Keratinocyte (primary cell): ENCODE results near the gene PRR22. TPM values are rescaled to one million over a fixed set of nuclear protein-coding genes. Genes with fewer than 3 reads are reported as not detected.

Experiments
- DNase-seq: peaks from one replicate; pipeline ENCODE4 v3.0.0-alpha.2; 2011; ENCODE audit warnings: low read depth, missing footprints, low spot score
- FAIRE-seq: peaks from 2 replicates; lab custom pipeline; 2011; peaks lifted over from hg19 to GRCh38; lab: Jason Lieb, UNC
- H2AFZ ChIP-seq: 2 replicates; pipeline ENCODE4 v1.6.0; 2012; ENCODE audit warnings: low read length, control low read depth, inconsistent platforms; ENCODE audit not compliant: control insufficient read depth
- H3K27ac ChIP-seq: 2 replicates; pipeline ENCODE4 v1.5.1; 2011; ENCODE audit warnings: low read length; ENCODE audit not compliant: control insufficient read depth, insufficient read depth
- H3K27me3 ChIP-seq: 3 replicates; pipeline ENCODE4 v1.6.0; 2011; ENCODE audit warnings: low read length; ENCODE audit not compliant: control insufficient read depth, insufficient read depth; ENCODE audit errors: extremely low read depth
- H3K36me3 ChIP-seq, 2 experiments: 2 replicates in 1 of 2; 3 replicates in 1 of 2; pipeline ENCODE4 v1.5.1; 2011; ENCODE audit warnings: low read length in 2 of 2, mild to moderate bottlenecking in 1 of 2; ENCODE audit not compliant: control insufficient read depth in 2 of 2, insufficient read depth in 2 of 2; ENCODE audit errors: extremely low read depth in 1 of 2
- H3K4me1 ChIP-seq: 3 replicates; pipeline ENCODE4 v1.5.1; 2011; ENCODE audit warnings: low read length; ENCODE audit not compliant: control insufficient read depth, insufficient read depth; ENCODE audit errors: extremely low read depth
- H3K4me2 ChIP-seq: 3 replicates; pipeline ENCODE4 v1.6.0; 2011; ENCODE audit warnings: low read depth, low read length; ENCODE audit not compliant: control insufficient read depth, insufficient read depth; ENCODE audit errors: extremely low read depth
- H3K4me3 ChIP-seq, 3 experiments: fragments of 200-600 bp in 1 of 3; sonication (generic) in 1 of 3; 2 replicates in 2 of 3; 3 replicates in 1 of 3; pipeline ENCODE4 v1.5.1; 2011 to 2016; ENCODE audit warnings: low read length in 3 of 3, mild to moderate bottlenecking in 3 of 3, control low read depth in 2 of 3, inconsistent platforms in 1 of 3, low read depth in 1 of 3, mixed read lengths in 1 of 3, mixed run types in 1 of 3, moderate library complexity in 1 of 3; ENCODE audit not compliant: control insufficient read depth in 2 of 3, insufficient read depth in 2 of 3; ENCODE audit errors: extremely low read depth in 1 of 3
- H3K79me2 ChIP-seq: 2 replicates; pipeline ENCODE4 v1.6.0; 2012; ENCODE audit warnings: low read length; ENCODE audit not compliant: control insufficient read depth, insufficient read depth
- H3K9ac ChIP-seq: 3 replicates; pipeline ENCODE4 v1.6.0; 2011; ENCODE audit warnings: low read length; ENCODE audit not compliant: control insufficient read depth, insufficient read depth; ENCODE audit errors: extremely low read depth
- H3K9me1 ChIP-seq: 3 replicates; pipeline ENCODE4 v1.6.0; 2011; ENCODE audit warnings: low read length; ENCODE audit not compliant: control insufficient read depth, insufficient read depth; ENCODE audit errors: extremely low read depth
- H3K9me3 ChIP-seq: 2 replicates; pipeline ENCODE4 v1.5.1; 2012; ENCODE audit warnings: low read depth, low read length; ENCODE audit not compliant: control insufficient read depth
- H4K20me1 ChIP-seq: 3 replicates; pipeline ENCODE4 v1.6.0; 2011; ENCODE audit warnings: low read length; ENCODE audit not compliant: control insufficient read depth, insufficient read depth; ENCODE audit errors: extremely low read depth
- EZH2 ChIP-seq: IDR thresholded peaks from one replicate; pipeline ENCODE4 v1.6.1; 2012; ENCODE audit warnings: inconsistent platforms, mild to moderate bottlenecking, low read length, moderate library complexity
- dilution Hi-C: fragments of 300-500 bp; cut with MboI; formaldehyde crosslinking; loops from one replicate; pipeline ENCODE4 v1.7.0; 2020; ENCODE audit warnings: low sequenced_read_pairs; ENCODE audit not compliant: extremely low pct_ligation_motif_present
- polyA plus RNA-seq, 5 experiments: library from polyadenylated mRNA; depleted of rRNA in 3 of 5; stranded (reverse) in 3 of 5; stranded (forward) in 1 of 5; unstranded in 1 of 5; fragments of >200 nt; gene quantifications; 1 replicate in 1 of 5; 2 replicates in 3 of 5; 3 replicates in 1 of 5; pipeline versions ENCODE4 v1.2.1 to v1.2.3, GENCODE V29; 2011 to 2012; ENCODE audit warnings: missing spikeins in 2 of 5, low read depth in 1 of 5, low replicate concordance in 1 of 5
- TF ChIP-seq, protein P1 (sequence below), 3 experiments: IDR thresholded peaks in 1 of 3; conservative IDR thresholded peaks in 1 of 3; optimal IDR thresholded peaks in 1 of 3; 2 replicates in 2 of 3; 3 replicates in 1 of 3; pipeline versions ENCODE3 to v1.5.1; 2011; ENCODE audit warnings: low read length in 3 of 3, mild to moderate bottlenecking in 3 of 3, moderate library complexity in 2 of 3, control low read depth in 1 of 3, inconsistent platforms in 1 of 3; ENCODE audit not compliant: insufficient read depth in 2 of 3; ENCODE audit errors: extremely low read depth in 1 of 3

PRR22 gene
- polyA plus RNA-seq, 1 donor (not counting 4 experiments of a cell fraction or from before 2014, with no cell fraction given), result 0.55 TPM

- Histone ChIP-seq H3K9me1 (no peaks in the 10 kb centered on the region), H3K36me3 (no peaks in the 10 kb centered on the region), H3K9ac (no peak overlapping the region), H4K20me1 (no peaks in the 10 kb centered on the region), H3K4me2 (no peak overlapping the region), H3K4me3 (no peak overlapping the region), H3K79me2 (no peaks in the 10 kb centered on the region), H3K9me3 (no peaks in the 10 kb centered on the region), H3K27ac (no peak overlapping the region), H3K4me1 (no peaks in the 10 kb centered on the region), H3K27me3 (peaks cover 6% of the 10 kb centered on the region), H2AFZ (no peak overlapping the region)
- TF ChIP-seq EZH2, result no peak
- TF ChIP-seq, protein P1, sequence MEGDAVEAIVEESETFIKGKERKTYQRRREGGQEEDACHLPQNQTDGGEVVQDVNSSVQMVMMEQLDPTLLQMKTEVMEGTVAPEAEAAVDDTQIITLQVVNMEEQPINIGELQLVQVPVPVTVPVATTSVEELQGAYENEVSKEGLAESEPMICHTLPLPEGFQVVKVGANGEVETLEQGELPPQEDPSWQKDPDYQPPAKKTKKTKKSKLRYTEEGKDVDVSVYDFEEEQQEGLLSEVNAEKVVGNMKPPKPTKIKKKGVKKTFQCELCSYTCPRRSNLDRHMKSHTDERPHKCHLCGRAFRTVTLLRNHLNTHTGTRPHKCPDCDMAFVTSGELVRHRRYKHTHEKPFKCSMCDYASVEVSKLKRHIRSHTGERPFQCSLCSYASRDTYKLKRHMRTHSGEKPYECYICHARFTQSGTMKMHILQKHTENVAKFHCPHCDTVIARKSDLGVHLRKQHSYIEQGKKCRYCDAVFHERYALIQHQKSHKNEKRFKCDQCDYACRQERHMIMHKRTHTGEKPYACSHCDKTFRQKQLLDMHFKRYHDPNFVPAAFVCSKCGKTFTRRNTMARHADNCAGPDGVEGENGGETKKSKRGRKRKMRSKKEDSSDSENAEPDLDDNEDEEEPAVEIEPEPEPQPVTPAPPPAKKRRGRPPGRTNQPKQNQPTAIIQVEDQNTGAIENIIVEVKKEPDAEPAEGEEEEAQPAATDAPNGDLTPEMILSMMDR (optimal IDR thresholded peaks at IDR 0.05 in 1 of 3, IDR thresholded peaks at IDR 0.05 in 1 of 3, conservative IDR thresholded peaks at IDR 0.05 in 1 of 3; ENCODE audit: extremely low read depth in 1 of 3, insufficient read depth in 2 of 3, low read length in 3 of 3), result no peak
- no peak for DNase-seq
- dilution Hi-C loops, result no loop called here
- no peak for FAIRE-seq
Observed at GRCh38 chr19:5822181-5822844, 37.8 kb upstream of the PRR22 start.

DNA sequence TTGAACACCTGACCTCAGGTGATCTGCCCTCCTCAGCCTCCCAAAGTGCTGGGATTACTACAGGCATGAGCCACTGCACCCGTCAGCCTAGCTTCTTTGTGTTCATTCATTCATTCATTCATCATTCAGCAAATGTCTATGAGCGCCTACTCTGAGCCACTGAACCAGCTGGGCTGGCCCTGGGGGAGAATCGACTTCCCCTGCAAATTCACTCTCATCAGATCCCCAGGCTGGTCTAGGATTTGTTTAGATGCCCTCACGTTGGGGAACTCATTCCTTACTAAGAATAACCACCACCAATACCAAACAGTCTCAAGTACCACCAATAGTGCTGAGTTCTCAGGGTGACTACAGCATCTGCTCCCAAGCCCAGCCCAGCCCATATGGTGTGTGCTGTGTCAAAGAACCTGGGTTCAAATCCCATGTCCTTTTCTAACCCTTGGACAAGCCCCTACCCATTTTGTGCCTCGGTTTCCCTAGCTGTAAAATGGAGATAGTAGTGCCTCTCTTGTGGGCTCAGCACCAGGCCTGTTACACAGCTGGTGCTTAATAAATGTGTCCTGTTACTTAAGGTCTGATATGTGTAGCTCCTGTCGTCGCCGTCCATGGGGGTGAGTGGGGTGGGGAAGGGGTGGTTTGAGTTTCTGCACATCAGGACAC lies 37.1 kb upstream of the PRR22 start:
- Histone ChIP-seq H3K27ac (no peak overlapping the region), H3K4me2 (no peak overlapping the region), H4K20me1 (no peaks in the 10 kb centered on the region), H3K9me1 (no peaks in the 10 kb centered on the region), H3K9ac (no peak overlapping the region), H3K36me3 (no peaks in the 10 kb centered on the region), H3K79me2 (no peaks in the 10 kb centered on the region), H3K9me3 (no peaks in the 10 kb centered on the region), H2AFZ (no peak overlapping the region), H3K27me3 (peaks cover 6% of the 10 kb centered on the region), H3K4me3 (no peak overlapping the region), H3K4me1 (no peaks in the 10 kb centered on the region)
- TF ChIP-seq, protein P1 (optimal IDR thresholded peaks at IDR 0.05 in 1 of 3, IDR thresholded peaks at IDR 0.05 in 1 of 3, conservative IDR thresholded peaks at IDR 0.05 in 1 of 3; ENCODE audit: extremely low read depth in 1 of 3, insufficient read depth in 2 of 3, low read length in 3 of 3), result no peak
- dilution Hi-C loops, result no loop called here
- DNase-seq, result no peak
- FAIRE-seq, result no peak
